ENCODE results near the gene PTCH1.

Gene PTCH1

GRCh38 chr9:95459851-95460517 lies 56.8 kb downstream of the PTCH1 start:
- Mint-ChIP-seq H3K27me3 (peaks cover 11% of the 10 kb centered on the region), H3K9me3 (no peaks in the 10 kb centered on the region), H3K4me3 (no peak overlapping the region), H3K27ac (no peak overlapping the region), H3K36me3 (peaks cover 14% of the 10 kb centered on the region), H3K4me1 (peaks cover 15% of the 10 kb centered on the region)
- DNase-seq (ENCODE audit: low spot score in 2 of 2), result no peak
- no peak for ATAC-seq (ENCODE audit: low read depth)

DNA sequence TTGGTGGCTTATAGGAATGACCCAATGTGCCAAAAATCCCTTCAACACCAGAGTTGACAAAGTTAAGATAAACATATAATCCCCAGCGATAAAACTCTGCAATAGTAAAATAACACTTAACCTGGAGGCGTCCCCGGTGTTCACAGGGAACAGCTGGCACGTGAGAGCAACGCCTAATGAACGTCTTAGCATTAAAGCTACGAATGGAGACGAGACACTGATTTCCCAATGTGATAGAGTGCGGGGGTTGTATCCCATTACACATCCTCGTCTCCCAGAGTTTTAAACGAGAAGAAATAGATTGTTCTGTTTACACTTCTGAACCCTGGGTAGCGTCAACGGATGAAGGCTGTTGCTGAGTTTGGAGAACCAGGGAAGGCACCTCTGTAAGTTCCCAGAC lies 57.6 kb downstream of the PTCH1 start:
- peaks cover 11% of the 10 kb centered on the region for H3K27me3 Mint-ChIP-seq
- H3K27ac Mint-ChIP-seq, result no peak overlapping the region
- H3K4me3 Mint-ChIP-seq, result no peak overlapping the region
- no peaks in the 10 kb centered on the region for H3K9me3 Mint-ChIP-seq
- peaks cover 15% of the 10 kb centered on the region for H3K4me1 Mint-ChIP-seq
- DNase-seq (ENCODE audit: low spot score in 2 of 2), result no peak
- no peak for ATAC-seq (ENCODE audit: low read depth)
- peaks cover 13% of the 10 kb centered on the region for H3K36me3 Mint-ChIP-seq

- DNase-seq (ENCODE audit: low spot score in 2 of 2), result no peak
- no peak for ATAC-seq (ENCODE audit: low read depth)
- Mint-ChIP-seq H3K27ac (no peak overlapping the region), H3K9me3 (no peaks in the 10 kb centered on the region), H3K4me1 (peaks cover 15% of the 10 kb centered on the region), H3K36me3 (peaks cover 16% of the 10 kb centered on the region), H3K4me3 (no peak overlapping the region), H3K27me3 (peaks cover 11% of the 10 kb centered on the region)
These were observed 58.1 kb downstream of the PTCH1 start for GRCh38 chr9:95458666-95459065.

DNA sequence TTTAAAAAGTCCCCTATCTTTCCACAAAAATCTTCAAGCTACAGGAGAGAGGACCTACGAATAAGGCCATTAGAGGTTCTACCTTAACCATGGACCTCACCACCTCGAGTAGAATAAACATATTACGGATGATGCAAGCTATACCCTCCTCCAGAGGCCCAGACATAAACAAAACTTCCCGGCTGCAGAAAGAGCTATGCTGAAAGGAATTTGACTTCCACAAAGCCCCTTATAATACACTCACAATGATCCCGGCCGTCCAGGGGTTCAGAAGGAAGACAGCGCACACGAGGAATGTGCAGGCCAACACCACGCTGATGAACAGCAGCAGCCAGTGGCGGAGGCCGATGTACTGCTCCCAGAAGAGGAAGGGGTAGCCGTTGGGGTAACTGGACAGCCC lies 59.0 kb downstream of the PTCH1 start:
- no peak overlapping the region for H3K27ac Mint-ChIP-seq
- peaks cover 19% of the 10 kb centered on the region for H3K36me3 Mint-ChIP-seq
- peaks cover 8% of the 10 kb centered on the region for H3K27me3 Mint-ChIP-seq
- DNase-seq (ENCODE audit: low spot score in 2 of 2) (no peak), ATAC-seq (ENCODE audit: low read depth) (no peak)
- no peak overlapping the region for H3K4me3 Mint-ChIP-seq
- peaks cover 9% of the 10 kb centered on the region for H3K4me1 Mint-ChIP-seq
- H3K9me3 Mint-ChIP-seq, result no peaks in the 10 kb centered on the region

DNA sequence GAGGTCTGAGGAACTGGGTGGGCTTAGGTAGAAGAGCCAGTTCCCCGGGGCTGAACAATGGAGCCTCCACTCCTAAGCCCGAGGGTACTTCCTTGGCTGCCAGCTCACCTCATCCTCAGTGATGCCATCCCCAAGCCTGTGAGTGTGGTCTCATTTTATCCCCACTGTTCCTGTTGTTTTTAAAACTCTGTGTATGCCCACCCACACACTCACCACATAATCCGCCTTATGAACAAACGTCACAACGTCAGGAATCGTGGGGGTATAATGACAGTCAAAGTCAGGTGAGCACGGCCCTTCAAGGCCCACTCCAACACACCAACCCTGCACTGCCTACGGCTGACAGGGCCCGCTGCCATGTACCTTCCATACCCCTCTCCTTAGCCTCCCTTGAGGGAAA lies 61.1 kb downstream of the PTCH1 start:
- H3K4me3 Mint-ChIP-seq, result no peak overlapping the region
- no peaks in the 10 kb centered on the region for H3K27me3 Mint-ChIP-seq
- no peak overlapping the region for H3K27ac Mint-ChIP-seq
- no peaks in the 10 kb centered on the region for H3K9me3 Mint-ChIP-seq
- no peaks in the 10 kb centered on the region for H3K4me1 Mint-ChIP-seq
- ATAC-seq (ENCODE audit: low read depth), result no peak
- peaks cover 19% of the 10 kb centered on the region for H3K36me3 Mint-ChIP-seq
- DNase-seq (ENCODE audit: low spot score in 2 of 2), result no peak

GRCh38 chr9:95452176-95452575 lies 64.6 kb downstream of the PTCH1 start:
- ATAC-seq (ENCODE audit: low read depth) (no peak), DNase-seq (ENCODE audit: low spot score in 2 of 2) (no peak)
- H3K36me3 Mint-ChIP-seq, result peaks cover 15% of the 10 kb centered on the region
- H3K27ac Mint-ChIP-seq, result no peak overlapping the region
- H3K4me1 Mint-ChIP-seq, result no peaks in the 10 kb centered on the region
- H3K27me3 Mint-ChIP-seq, result no peaks in the 10 kb centered on the region
- H3K4me3 Mint-ChIP-seq, result no peak overlapping the region
- no peaks in the 10 kb centered on the region for H3K9me3 Mint-ChIP-seq

GRCh38 chr9:95451065-95451426 lies 65.7 kb downstream of the PTCH1 start:
- Mint-ChIP-seq H3K9me3 (no peaks in the 10 kb centered on the region), H3K27me3 (peaks cover 2% of the 10 kb centered on the region), H3K36me3 (peaks cover 13% of the 10 kb centered on the region), H3K27ac (no peak overlapping the region), H3K4me1 (no peaks in the 10 kb centered on the region), H3K4me3 (no peak overlapping the region)
- DNase-seq (ENCODE audit: low spot score in 2 of 2) (no peak), ATAC-seq (ENCODE audit: low read depth) (no peak)

DNA sequence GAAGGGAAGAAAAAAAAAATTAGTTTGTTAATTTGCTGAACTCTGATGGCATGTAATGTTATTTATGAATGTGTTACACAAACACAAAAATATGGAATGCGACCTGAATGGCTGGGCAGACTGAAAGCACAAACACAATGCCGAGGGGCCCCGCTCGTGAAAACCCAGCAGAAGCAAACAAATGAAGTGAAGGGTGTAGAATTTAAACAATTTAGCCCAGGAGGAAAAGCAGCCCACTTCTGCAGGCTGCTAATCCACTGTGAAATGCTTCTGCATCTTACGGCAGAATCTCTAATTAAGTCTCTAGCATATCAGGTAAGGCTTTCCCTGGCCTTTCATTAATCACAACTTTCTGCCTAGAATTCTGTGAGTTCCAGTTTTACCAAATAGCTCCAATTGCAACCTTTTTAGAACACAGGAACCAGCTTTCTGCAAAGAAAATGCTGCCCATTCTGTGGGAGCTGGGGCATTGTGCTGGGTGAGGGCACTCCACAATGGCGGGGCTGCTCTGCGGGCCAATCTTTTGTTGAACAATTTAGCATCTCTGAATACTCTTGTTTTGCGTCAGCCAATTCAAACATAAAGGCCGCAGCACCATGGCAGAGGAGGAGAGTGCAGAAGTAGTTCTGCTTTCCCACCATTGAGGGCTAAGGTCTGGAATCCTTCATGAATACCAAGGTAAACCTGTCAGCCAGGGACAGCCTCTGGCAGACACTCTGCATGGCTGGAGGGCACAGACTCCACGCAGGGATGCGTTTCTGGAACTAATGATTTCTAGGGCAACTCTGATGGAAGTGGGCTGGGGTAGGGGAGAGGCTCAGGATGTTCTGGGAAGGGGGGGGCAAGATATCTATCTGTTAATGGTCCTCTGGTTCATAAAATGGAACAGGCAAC lies 66.4 kb downstream of the PTCH1 start:
- Mint-ChIP-seq H3K36me3 (peaks cover 14% of the 10 kb centered on the region), H3K9me3 (no peaks in the 10 kb centered on the region), H3K4me1 (peaks cover 2% of the 10 kb centered on the region), H3K4me3 (no peak overlapping the region), H3K27me3 (peaks cover 3% of the 10 kb centered on the region), H3K27ac (no peak overlapping the region)
- ATAC-seq (ENCODE audit: low read depth) (no peak), DNase-seq (ENCODE audit: low spot score in 2 of 2) (no peak)

DNA sequence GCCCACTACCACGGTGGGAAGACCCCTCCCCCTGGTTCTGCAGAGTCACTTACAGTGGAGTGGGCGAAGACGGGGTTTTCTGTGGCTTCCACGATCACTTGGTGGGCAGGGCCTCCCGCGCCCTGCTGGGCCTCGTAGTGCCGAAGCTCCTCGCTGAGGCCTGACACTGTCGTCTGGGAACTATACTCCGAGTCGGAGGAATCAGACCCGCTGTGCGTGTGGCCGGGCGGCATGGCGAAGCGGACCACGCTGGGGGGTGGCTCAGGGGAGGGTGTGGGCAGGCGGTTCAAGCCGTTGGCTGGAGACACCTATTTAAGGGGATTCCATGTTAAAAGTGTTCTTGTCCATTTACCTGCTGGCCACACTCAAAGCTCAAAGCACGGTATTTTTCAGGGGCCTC lies 67.8 kb downstream of the PTCH1 start:
- Mint-ChIP-seq H3K4me1 (peaks cover 2% of the 10 kb centered on the region), H3K9me3 (no peaks in the 10 kb centered on the region), H3K36me3 (peaks cover 16% of the 10 kb centered on the region), H3K27me3 (peaks cover 3% of the 10 kb centered on the region), H3K27ac (no peak overlapping the region), H3K4me3 (no peak overlapping the region)
- ATAC-seq (ENCODE audit: low read depth), result no peak
- DNase-seq (ENCODE audit: low spot score in 2 of 2), result no peak

- Mint-ChIP-seq H3K4me1 (peaks cover 2% of the 10 kb centered on the region), H3K27me3 (peaks cover 3% of the 10 kb centered on the region), H3K27ac (no peak overlapping the region), H3K9me3 (no peaks in the 10 kb centered on the region), H3K36me3 (peaks cover 10% of the 10 kb centered on the region), H3K4me3 (no peak overlapping the region)
- DNase-seq (ENCODE audit: low spot score in 2 of 2) (no peak), ATAC-seq (ENCODE audit: low read depth) (no peak)
These were observed 68.9 kb downstream of the PTCH1 start for GRCh38 chr9:95447660-95448420.

DNA sequence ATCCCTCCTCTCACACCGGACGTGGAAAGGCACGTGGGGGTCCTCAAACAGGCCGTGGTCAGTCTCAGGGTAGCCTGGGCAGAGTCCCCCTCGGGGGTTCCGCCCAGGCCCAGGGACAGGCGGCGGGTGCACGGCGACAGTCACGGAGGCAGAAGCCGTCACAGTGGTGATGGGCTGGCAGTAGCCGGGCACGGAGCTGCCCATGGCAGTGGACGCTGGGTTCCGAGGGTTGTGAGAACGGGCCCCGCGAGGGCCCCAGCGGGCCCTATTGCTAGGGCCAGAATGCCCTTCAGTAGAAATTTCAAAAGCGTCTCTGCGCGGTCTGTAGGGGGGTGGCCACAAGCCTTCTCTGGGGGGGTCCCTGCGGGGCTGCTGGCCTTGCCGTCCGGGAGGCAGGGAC lies 69.8 kb downstream of the PTCH1 start:
- H3K4me1 Mint-ChIP-seq, result peaks cover 2% of the 10 kb centered on the region
- H3K27me3 Mint-ChIP-seq, result peaks cover 6% of the 10 kb centered on the region
- H3K27ac Mint-ChIP-seq, result no peak overlapping the region
- DNase-seq (ENCODE audit: low spot score in 2 of 2) (no peak), ATAC-seq (ENCODE audit: low read depth) (no peak)
- H3K9me3 Mint-ChIP-seq, result no peaks in the 10 kb centered on the region
- H3K4me3 Mint-ChIP-seq, result no peak overlapping the region
- H3K36me3 Mint-ChIP-seq, result peaks cover 7% of the 10 kb centered on the region

- no peak for ATAC-seq (ENCODE audit: low read depth)
- Mint-ChIP-seq H3K36me3 (peaks cover 7% of the 10 kb centered on the region), H3K27ac (no peak overlapping the region), H3K27me3 (peaks cover 6% of the 10 kb centered on the region), H3K4me3 (no peak overlapping the region), H3K4me1 (peaks cover 2% of the 10 kb centered on the region), H3K9me3 (no peaks in the 10 kb centered on the region)
- no peak for DNase-seq (ENCODE audit: low spot score in 2 of 2)
These were observed 70.5 kb downstream of the PTCH1 start for GRCh38 chr9:95446259-95446658.

GRCh38 chr9:95444160-95444559 lies 72.6 kb downstream of the PTCH1 start:
- no peak for ATAC-seq (ENCODE audit: low read depth)

GRCh38 chr9:95443301-95443700 lies 73.5 kb downstream of the PTCH1 start:
- H3K36me3 Mint-ChIP-seq, result peaks cover 7% of the 10 kb centered on the region
- peaks cover 2% of the 10 kb centered on the region for H3K4me1 Mint-ChIP-seq
- DNase-seq (ENCODE audit: low spot score in 2 of 2), result no peak
- no peak overlapping the region for H3K27ac Mint-ChIP-seq
- H3K27me3 Mint-ChIP-seq, result peaks cover 9% of the 10 kb centered on the region
- H3K9me3 Mint-ChIP-seq, result no peaks in the 10 kb centered on the region
- no peak overlapping the region for H3K4me3 Mint-ChIP-seq
- ATAC-seq (ENCODE audit: low read depth), result no peak

More at GRCh38 chr9:95444160-95444559, 72.6 kb downstream of the PTCH1 start:
- Mint-ChIP-seq H3K36me3 (peaks cover 7% of the 10 kb centered on the region), H3K4me3 (no peak overlapping the region), H3K9me3 (no peaks in the 10 kb centered on the region), H3K27me3 (peaks cover 9% of the 10 kb centered on the region), H3K4me1 (peaks cover 2% of the 10 kb centered on the region), H3K27ac (no peak overlapping the region)
- no peak for DNase-seq (ENCODE audit: low spot score in 2 of 2)
